Measurements from ENCODE around the gene DUSP1. TPM values are rescaled to one million over a fixed set of nuclear protein-coding genes. Genes with fewer than 3 reads are reported as not detected.
A peak's percentile ranks its signal among the peaks of the same experiment; 100 is the strongest.

Gene DUSP1
- total and polyA plus RNA-seq, 2 of the 13 experiments (the other 11 are each of a cell fraction or from before 2014, with no cell fraction given): 27.1 to 55.5 TPM

DNA sequence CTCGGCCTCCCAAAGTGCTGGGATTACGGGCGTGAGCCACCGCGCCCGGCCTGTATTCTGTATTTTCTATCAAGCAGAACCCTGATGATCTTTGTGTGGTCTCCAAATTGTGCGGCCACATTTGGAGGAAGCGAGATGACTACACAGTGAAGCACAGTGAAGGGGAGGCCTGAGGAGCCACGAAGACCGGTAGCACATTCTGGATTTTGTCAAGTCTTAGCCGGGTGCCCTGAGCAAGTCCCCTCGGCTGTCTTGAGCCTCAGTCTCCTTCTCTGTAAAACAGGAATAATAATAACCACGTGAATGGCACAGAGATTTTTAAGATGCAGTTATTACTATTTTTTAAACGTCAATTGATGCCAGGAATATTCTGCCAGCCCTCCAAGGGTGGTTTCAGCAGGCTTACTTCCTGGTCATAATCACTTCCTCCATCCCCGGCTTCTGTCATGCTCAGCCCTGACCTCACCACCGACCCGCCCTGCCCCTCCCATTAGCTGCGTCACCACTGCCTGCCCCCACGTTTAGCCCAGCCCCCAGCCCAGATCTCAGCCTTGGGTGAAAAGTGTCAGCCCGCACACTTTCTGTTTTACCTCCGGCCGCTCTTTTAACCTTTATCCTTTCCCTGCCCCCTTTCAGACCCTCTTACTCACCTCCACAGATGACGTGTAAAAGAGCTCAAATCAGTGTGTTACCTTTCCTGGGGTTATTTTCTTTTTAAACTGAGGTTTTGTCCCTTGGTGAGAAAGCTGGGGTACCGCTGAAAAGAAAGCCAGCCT is 36.1 kb upstream of the DUSP1 start (continued):
- TF ChIP-seq, protein P1, sequence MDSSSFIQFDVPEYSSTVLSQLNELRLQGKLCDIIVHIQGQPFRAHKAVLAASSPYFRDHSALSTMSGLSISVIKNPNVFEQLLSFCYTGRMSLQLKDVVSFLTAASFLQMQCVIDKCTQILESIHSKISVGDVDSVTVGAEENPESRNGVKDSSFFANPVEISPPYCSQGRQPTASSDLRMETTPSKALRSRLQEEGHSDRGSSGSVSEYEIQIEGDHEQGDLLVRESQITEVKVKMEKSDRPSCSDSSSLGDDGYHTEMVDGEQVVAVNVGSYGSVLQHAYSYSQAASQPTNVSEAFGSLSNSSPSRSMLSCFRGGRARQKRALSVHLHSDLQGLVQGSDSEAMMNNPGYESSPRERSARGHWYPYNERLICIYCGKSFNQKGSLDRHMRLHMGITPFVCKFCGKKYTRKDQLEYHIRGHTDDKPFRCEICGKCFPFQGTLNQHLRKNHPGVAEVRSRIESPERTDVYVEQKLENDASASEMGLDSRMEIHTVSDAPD (CRISPR knock-in tag; IDR thresholded peaks at IDR 0.05): no peak
- no peak for TF ChIP-seq SMAD9 (CRISPR knock-in tag; IDR thresholded peaks at IDR 0.05)
- TF ChIP-seq YY1 (IDR thresholded peaks at IDR 0.05; ENCODE audit: insufficient read depth, insufficient replicate concordance, low read depth, low read length): peak; percentile 46
- no peak for TF ChIP-seq ZNF713 (CRISPR knock-in tag; IDR thresholded peaks at IDR 0.05)
- TF ChIP-seq NFRKB (IDR thresholded peaks at IDR 0.05): no peak
- no peak for TF ChIP-seq MIXL1 (CRISPR knock-in tag; IDR thresholded peaks at IDR 0.05)
- TF ChIP-seq NFAT5 (CRISPR knock-in tag; IDR thresholded peaks at IDR 0.05): no peak
- no peak for TF ChIP-seq ZNF747 (CRISPR knock-in tag; IDR thresholded peaks at IDR 0.05; ENCODE audit: borderline replicate concordance)
- TF ChIP-seq ZNF317 (CRISPR knock-in tag; IDR thresholded peaks at IDR 0.05): no peak; the same call in 1 of the 2 replicates
- no peak for TF ChIP-seq AGO2 (optimal IDR thresholded peaks at IDR 0.05; ENCODE audit: low read depth, low read length)
- TF ChIP-seq ARID2 (CRISPR knock-in tag; IDR thresholded peaks at IDR 0.05; ENCODE audit: borderline replicate concordance): no peak
- no peak for TF ChIP-seq ZNF740 (CRISPR knock-in tag; IDR thresholded peaks at IDR 0.05)
- TF ChIP-seq MATR3 (CRISPR knock-in tag; IDR thresholded peaks at IDR 0.05): no peak
- no peak for TF ChIP-seq HNRNPH1 (optimal IDR thresholded peaks at IDR 0.05; ENCODE audit: low read depth, low read length)
- peak; percentile 55; the same call in 1 of the 2 replicates for TF ChIP-seq SIN3A (IDR thresholded peaks at IDR 0.05; ENCODE audit: borderline replicate concordance, low read depth, low read length)
- TF ChIP-seq ZNF670 (CRISPR knock-in tag; IDR thresholded peaks at IDR 0.05; ENCODE audit: borderline replicate concordance): no peak
- TF ChIP-seq ZNF772 (CRISPR knock-in tag; IDR thresholded peaks at IDR 0.05): no peak
- no peak for TF ChIP-seq REXO4 (CRISPR knock-in tag; IDR thresholded peaks at IDR 0.05; ENCODE audit: borderline replicate concordance)
- TF ChIP-seq, protein P2, sequence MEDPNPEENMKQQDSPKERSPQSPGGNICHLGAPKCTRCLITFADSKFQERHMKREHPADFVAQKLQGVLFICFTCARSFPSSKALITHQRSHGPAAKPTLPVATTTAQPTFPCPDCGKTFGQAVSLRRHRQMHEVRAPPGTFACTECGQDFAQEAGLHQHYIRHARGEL (CRISPR knock-in tag; IDR thresholded peaks at IDR 0.05): no peak
- TF ChIP-seq ARNTL (CRISPR knock-in tag; IDR thresholded peaks at IDR 0.05): peak; percentile 83
- TF ChIP-seq CSRNP1 (CRISPR knock-in tag; IDR thresholded peaks at IDR 0.05): no peak
- TF ChIP-seq ZNF83 (CRISPR knock-in tag; IDR thresholded peaks at IDR 0.05; ENCODE audit: borderline replicate concordance): no peak
